NCI-H526 treated with DMSO at 0.1 percent for 48 hours (cell line): ENCODE measurements around the gene MATN1.
"Not testable (repeated sequence)": the region's sequence is repeated elsewhere in the genome, so short reads cannot be mapped to it uniquely, and the experiment has no call there.

Experiments used
- DNase-seq: peaks from one replicate; lab custom pipeline; 2025; lab: John Stamatoyannopoulos, UW

The MATN1 gene, protein sequence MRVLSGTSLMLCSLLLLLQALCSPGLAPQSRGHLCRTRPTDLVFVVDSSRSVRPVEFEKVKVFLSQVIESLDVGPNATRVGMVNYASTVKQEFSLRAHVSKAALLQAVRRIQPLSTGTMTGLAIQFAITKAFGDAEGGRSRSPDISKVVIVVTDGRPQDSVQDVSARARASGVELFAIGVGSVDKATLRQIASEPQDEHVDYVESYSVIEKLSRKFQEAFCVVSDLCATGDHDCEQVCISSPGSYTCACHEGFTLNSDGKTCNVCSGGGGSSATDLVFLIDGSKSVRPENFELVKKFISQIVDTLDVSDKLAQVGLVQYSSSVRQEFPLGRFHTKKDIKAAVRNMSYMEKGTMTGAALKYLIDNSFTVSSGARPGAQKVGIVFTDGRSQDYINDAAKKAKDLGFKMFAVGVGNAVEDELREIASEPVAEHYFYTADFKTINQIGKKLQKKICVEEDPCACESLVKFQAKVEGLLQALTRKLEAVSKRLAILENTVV

DNA sequence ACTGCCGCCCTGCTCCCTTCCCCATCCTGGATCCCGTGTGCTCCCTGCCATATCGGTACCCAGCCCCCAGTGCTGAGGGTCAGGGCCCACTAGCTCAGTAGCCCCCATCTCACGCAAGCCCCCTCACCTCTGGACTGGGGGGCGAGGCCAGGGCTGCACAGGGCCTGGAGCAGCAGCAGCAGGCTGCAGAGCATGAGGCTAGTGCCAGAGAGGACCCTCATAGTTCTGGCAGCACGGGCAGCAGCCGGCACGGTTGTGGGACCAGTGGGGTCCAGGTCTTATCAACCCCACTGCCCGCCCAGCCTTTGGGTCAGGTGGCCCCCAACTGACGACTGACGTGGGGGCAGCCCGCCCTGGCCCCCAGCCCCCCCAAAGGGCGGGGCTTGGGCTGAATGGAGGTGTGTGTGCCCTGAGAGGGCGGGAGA, at the start of gene MATN1:
MATN1 (minus strand) TSS at position 255 of the 425 bp plus-strand sequence; CDS start at position 221, 34 bp downstream.
- DNase-seq = no peak

DNA sequence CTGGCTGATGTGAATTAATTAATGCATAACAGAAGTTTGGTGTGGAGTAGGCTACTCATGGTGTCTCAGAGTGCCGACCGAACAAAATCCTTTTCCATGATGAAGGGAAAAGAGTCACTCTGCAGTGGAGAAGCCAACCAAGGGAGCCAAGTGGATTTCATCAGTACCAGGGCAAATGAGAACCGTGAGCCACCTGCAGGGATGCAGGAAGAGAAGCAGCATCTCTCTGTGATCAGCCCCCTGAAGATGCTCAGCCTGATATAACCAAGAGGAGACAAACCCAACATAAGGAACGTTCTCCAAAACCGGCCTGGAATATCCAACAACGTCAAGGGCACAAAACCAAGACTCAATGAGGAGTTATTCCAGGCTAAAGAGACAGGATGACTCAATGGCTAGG, 47.6 kb upstream of the MATN1 start:
- no peak for DNase-seq

DNA sequence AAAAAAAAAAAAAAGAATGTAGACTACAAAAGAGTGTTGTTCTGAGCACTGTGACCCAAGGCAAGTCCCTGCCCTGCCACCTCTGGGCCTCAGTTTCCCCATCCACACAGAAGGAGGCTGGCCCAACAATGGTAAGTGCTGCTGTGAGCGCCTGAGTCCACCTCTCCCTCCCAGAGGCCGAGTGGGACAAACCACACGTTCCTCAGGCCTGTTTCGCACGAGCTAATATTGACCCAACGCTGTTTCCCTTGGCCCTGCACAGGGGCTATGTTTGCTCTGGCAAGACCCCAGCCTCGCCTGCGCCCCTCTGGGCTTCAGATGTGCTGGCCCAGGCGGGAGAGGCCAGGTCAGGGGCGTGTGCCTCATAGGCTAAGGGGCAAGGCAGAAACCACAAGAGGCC, 46.8 kb upstream of the MATN1 start:
- no peak for DNase-seq

DNA sequence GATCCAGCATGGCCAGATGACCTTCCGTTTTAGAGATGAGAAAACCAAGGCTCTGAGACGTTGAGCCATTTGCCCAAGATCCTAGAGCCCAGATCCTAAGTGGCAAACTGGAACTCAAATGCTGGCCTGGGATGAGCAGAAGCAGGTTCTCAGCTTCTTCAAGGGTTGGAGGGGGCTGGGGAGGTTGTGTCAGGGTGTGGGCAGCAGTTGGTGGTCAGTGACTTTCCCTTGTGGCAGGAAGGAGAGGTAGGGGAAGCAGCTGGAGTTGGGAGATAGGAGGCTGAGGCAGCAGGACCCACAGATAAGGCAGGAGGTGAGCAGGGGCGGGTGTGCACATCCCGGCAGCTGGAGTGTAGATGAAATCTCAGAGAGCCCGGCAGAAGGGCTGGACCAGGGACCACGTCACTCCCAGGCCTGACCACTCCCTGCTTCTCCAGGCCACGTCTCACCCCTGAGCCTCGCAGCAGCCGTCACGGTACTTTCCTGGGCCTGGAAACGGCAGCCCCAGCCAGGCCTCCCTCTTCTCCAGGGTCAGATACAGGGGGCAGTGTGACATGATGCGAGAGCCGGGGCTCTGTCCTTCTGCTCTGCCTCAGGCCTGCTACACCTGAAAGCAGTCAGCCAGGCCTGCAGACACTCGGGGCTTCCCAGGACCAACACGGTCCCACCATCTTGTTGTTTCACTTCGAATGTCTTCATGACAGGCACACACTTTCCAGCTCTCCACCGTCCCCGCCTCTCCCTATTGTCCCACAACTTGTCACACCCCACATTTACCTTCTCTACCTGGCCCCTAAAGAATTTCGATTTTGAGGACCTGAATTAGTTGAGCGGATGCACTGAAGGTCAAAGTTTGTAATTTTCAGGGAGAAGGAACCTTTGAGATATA, 45.7 kb upstream of the MATN1 start:
- DNase-seq = no peak

DNA sequence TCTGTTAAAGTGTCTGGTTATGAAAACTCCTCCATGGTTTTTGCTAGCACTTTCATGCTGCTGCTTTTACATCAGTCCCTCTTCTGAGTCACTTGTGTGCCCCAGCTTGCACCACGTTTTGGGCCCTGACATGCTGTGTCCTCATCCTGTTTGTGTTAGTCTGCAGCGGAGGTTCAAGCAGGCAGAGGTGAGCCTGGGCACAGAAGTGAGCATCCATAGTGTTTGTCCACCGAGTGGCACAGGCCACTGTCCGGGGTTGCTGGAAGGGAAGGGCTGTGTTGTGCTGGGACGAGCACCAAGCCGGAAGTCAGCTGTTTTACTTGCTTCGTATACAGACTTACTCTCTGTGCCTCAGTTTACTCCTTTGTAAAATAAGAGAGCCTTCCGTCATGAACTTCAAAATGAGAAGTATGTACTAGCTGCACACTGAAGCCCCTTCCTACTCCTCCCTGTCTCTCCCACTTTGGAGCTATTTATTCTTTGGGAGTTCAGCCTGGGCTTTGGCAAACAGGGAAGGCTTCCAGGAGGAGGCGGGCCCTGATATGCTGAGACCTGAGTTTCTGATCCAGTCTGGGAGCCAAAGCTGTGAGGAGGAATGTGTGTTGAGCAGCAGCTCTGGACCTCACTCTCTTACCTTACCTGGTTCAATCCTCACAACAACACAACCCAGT, 44.9 kb upstream of the MATN1 start:
- DNase-seq = no peak

DNA sequence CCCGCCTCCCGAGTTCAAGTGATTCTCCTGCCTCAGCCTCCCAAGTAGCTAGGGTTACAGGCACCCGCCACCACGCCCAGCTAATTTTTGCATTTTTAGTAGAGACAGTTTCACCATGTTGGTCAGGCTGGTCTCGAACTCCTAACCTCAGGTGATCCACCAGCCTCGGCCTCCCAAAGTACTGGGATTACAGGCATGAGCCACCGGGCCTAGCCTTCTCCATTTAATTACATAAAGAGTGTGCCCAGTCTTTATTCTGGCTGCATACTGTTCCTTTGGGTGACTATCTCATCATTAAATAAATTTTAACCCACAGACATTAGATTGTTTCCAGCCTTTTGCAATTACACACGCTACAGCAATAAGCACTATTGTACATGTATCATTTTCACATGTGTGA, 43.6 kb upstream of the MATN1 start:
- DNase-seq = not testable (repeated sequence)

DNA sequence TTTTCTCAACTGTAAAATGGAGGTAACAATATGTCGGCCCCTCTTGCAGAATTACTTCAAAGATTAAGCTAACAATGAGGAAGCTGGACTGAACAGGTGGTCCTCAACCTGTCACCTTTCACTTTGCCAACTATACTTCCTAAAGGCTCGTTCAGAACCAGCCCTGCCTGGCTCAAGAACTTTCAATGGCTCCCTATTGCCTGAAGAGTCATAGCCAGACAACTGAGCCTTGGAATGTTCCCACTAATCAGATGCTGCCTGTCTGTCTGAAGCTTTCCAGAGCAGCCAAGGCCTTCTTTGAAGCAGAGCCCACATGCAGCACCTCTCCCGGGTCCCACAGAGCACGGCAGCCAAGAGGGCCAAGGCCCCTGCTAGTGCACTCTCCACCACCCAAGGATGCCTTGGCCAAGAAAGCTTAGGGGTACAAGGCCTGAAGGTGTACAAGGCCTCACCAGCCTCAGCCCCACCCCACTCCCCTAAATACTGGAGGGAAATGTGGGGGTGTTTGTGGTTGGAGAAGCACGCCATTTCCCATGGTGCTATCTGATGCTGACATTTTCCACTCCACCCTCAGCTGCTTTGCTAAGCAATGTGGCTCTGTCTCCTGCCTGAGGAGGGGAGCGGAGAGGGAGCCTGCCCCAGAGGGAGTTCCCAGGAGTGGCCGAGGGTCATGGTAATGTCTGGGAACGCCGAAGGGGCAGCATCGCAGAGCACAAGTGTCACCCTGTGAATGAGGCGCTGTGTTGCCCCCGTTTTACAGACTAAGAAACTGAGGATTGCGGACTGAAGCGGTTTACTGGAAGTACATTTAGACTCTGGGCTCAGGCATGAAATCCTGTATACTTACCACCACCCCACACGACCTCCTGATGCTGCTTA, 42.4 kb upstream of the MATN1 start:
- DNase-seq = no peak

DNA sequence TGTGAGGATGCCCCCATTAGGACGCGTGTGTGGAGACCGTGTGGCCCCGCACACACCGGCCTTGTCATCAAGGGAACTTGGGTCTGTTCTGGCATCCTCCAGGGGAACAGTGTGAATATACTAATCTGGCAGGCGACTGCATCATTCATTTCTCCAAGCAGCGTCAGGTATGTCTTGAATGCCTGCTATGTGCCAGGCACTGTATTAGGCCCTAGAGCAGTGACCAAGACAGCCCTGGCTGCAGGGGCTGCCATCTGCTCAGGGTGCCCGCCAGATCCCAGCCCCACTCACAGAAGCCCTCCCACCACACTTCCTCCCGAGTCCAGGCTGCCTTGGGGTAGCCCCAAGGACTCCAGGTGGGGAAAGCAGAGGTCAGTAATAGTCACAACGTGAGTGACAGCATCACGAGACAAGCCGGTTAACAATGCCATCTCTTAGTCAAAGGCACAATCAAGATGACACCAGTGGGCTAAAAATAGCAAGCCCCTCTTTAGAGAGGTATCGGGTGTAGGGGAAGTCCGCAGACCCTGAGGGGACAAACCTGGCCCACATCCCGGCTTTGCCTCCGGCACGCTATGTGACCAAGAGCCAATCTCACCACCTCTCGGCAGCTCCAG, 41.7 kb upstream of the MATN1 start:
- no peak for DNase-seq

DNA sequence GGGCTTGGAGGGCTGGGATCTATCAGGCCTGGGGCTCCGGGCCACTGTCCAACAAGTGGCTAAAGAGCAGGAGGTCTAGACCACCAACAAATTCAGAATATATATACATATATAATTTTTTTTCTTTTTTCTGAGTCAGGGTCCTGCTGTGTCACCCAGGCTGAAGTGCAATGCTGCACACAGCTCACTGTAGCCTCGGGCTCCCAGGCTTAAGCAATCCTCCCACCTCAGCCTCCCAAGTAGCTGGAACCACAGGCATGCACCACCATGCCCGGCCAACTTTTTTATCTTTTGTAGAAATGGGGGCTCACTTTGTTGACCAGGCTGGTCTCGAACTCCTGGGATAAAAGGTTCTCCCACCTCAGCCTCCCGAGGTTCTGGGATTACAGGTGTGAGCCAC, 41.0 kb upstream of the MATN1 start:
- no peak for DNase-seq

DNA sequence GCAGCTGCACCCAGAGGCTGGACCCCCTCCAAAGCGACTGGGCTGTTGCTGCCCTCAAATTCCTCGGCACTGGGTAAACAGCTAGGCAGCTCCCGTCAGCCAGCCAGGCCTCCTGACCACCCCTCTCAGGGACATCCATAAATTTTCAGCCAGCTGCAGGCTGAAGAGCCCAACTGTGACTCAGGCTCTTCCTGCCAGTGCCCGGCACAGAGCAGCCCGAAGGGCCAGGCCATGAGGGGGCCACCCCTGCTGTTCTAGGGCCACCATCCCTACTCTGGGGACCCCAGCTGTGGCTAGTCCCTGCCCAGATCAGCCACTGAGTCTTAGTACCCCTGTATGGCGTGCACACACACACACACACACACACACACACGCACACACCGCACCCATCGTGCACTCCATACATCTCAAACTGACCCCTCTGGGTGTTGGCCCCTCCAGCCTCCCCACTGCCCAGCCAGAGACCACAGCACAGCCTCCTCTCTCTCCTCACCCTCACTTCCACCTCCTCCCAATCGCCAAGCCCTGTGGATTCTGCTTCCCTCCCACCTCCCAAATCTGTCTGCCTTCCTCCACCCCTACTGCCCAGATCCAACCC, 40.4 kb upstream of the MATN1 start:
- no peak for DNase-seq

DNA sequence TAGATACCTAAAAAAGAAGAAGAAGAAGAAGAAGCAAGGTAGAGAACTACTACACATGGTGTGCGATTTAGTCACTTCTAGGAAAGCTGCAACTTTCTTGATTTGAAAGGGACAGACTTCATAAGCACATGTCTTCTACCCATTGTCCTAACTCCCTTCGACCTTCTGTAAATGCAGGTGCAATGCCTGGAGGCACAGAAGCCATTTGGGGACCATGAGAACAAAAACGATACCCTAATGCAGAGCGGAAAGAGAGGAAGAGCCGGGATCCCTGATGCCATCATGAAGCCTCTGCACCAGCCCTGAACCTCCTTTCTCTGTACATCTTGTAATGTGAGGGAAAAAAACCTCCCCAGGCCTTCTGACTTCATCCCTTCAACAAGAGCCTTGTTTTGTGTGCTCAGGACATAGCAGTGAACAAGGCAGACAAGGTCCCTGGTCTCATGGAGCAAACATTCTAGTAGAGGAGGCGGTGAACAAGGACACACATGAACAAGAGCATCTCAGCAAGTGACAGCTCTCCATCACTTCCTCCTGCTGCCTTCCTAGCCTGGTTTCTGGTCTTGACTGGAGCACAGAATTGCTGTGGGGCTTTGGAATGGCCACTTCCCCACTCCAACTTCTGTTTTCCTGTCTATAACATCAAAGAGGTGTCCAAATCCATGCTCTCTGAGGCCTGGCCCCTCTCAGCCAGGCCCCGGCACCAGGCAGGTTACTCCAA, 39.7 kb upstream of the MATN1 start:
- DNase-seq = no peak

DNA sequence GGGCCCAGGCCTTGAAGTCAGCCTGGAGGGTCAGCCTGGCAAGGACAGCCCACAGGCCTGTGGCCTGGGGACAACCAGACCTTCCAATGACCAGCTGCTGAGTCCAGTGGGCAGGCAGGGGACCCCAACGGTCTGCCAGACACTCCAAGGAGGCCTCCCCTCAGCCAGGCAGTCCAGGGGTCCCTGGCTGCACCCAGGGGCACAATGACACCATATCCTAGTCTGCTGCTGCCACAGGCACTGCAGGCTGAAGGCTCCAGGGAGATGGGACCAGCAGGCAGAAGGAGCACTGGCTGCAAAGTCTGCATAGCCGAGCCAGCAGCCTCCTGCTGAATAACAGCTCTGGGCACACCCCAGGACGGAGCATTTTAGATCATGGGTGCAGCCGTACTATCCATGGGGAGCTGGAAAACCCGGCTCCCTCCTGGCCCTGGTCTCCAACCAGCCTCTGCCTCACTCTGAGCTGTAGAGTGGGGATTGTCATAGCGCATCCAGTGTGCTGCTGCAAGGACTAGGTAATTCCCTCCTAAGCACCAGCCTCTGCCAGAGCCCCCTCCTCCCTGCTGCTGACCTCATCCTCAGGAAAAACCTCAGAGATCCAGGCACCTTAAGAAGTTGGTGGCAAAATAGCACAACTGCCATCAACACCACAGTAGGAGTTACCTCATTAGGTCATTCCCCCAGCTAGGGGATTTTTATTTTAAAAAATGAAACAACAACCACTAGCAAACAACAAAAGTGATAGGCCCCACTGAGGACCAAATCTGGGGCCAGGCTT, 39.0 kb upstream of the MATN1 start:
- DNase-seq = no peak

DNA sequence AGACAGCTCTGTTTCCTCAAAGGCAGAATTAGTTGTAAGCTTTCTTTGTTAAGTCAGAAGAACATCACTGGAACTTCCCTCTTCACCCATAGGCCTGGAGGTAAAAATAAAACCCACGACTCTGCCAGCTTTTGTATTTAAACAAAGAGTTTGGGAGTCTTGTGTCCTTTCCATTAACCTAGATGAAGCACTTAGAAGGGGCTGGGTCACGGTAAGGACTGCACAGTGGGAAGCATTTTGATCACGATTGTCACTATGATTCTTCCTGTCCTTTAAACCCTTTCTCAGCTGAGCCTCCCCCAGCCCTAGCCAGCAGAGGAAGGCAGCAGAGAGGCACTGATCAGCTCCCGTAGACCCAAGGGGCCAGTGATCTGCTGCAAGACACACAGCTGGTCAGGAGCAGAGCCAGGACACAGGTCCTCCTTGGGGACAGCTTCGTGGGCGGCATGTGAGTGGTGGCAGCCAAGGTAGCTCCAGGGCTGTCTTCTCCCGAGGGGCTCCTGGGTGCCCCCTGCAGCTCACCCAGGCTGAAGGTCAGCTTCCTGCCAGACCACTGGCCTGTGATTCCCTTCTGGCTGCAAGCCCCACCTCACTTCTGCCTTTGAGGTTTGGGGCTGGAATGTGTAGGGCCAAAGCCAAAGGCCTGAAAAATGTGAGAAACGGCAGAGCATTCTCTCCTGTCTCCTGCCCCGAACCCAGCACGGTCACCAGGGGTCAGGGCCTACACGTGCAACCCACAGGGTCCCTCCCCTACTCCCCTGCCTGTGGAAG, 38.2 kb upstream of the MATN1 start:
- no peak for DNase-seq

DNA sequence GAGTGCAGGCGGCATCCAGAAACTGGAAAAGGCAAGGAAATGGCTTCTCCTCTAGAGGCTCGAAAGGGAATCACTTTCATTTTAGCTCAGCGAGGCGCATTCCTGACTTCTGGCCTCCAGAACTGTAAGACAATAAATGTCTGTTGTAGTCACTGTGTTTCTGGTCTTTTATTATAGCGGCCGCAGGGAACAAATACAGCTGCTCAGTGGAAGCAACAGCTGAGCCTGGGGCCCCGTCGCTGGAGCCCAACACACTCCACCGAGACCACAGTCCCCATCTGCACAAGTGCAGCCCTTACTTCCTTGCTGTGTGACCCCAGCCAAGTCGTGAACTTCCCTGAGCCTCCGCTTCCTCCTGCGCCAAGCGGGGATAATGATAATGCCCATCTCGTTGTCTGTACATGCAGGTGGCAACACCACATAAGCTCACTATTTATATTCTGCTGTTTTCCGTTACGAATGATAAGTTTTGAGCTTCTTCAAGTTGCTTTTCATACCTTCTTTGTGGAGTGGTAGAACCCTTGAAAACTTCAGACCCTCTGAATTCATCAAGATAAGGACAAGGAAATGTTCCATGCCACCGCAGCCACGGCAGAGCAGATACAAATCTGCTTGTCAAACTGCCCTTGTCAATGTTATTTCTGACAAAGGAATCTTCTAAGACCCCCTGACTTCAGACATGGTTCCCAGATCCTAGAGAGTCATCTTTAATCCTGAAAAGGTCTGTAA, 37.4 kb upstream of the MATN1 start:
- DNase-seq = no peak

DNA sequence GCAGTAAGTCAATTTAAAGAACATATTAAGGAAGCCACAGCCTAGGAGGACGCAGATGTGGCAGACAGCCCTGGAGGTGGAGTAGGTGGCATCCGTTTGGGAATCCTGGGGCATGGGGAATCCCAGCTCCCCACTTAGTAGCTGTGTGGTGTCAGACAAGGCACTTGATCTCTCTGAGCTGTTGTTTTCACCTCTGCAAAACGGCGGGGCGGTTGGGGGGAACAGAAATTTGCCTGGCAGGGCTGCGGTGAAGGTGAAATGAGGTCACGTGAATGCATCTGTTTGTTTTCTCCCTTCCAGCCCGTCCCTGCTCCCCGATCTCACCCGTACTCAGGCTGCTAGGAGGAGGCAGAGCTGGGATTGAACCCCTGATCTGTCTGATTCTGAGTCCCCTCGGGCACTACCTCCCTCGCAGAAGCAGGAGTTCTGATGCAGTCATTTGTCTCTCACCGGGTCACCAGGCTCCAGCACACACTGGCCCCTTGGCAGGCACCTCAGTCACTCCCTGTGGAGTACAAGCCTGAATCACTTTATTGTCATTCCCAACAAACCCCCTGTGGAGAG, 36.4 kb upstream of the MATN1 start:
- DNase-seq = no peak

DNA sequence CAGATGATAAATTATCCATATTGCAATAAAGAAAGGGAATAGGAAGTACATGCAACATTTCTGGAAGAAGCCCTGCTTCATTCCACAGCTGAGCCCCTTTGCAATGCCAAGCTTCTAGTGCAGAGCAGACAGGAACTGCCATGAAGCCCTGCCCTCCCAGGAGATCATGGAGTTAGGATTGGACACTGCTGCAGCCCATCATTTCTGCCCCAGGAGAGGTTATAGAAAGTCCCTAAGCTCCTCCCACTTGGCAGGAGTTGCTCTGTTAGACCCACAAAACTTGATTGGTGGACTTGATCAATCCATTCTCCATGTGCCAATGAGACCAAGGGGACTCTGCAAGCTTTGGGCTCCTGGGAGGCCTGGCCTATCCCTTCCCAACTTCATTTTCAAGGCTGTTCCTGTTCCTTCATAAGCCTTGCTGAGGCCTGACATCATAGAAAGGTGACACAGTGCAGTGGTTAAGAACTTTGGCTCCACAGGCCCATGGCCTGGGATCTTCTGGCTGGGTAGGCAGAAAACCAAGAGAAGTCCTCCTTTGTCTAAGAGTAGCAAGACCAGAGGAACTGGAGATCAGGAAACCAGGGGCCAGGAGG, 35.5 kb upstream of the MATN1 start:
- no peak for DNase-seq
